ENCODE measurements around the gene RPS5.
"Not testable (repeated sequence)": the region's sequence is repeated elsewhere in the genome, so short reads cannot be mapped to it uniquely, and the experiment has no call there.

Gene RPS5

GRCh38 chr19:58385891-58386575 is 1.0 kb upstream of the RPS5 start:
- DNase-seq (ENCODE audit: low spot score) = peak; percentile 37

- DNase-seq (ENCODE audit: low spot score) = peak; percentile 31
These were observed 487 bp downstream of the RPS5 start for GRCh38 chr19:58387338-58388174.

GRCh38 chr19:58388175-58388526 is 1.1 kb downstream of the RPS5 start:
- DNase-seq (ENCODE audit: low spot score) = no peak

- DNase-seq (ENCODE audit: low spot score) = peak; percentile 17
These were observed 6.1 kb downstream of the RPS5 start for GRCh38 chr19:58392945-58393724.

GRCh38 chr19:58393725-58394033 is 6.6 kb downstream of the RPS5 start:
- DNase-seq (ENCODE audit: low spot score) = no peak

- DNase-seq (ENCODE audit: low spot score) = no peak
These were observed 7.8 kb downstream of the RPS5 start for GRCh38 chr19:58394821-58395219.

GRCh38 chr19:58395220-58395978 is 8.3 kb downstream of the RPS5 start, which contains the start of gene RNF225:
Gene RNF225 (plus strand): TSS chr19:58395656. CDS start chr19:58396090, 434 bp downstream.
- DNase-seq (ENCODE audit: low spot score) = no peak

GRCh38 chr19:58395979-58396627 is 9.0 kb downstream of the RPS5 start:
- no peak for DNase-seq (ENCODE audit: low spot score)

- DNase-seq (ENCODE audit: low spot score) = no peak
These were observed 9.8 kb downstream of the RPS5 start for GRCh38 chr19:58396691-58397532.

- no peak for DNase-seq (ENCODE audit: low spot score)
These were observed 10.5 kb downstream of the RPS5 start for GRCh38 chr19:58397533-58398037.

- DNase-seq (ENCODE audit: low spot score) = no peak
These were observed 11.0 kb downstream of the RPS5 start for GRCh38 chr19:58398087-58398486.

GRCh38 chr19:58398545-58398944 is 11.5 kb downstream of the RPS5 start:
- DNase-seq (ENCODE audit: low spot score) = no peak

GRCh38 chr19:58399903-58400302 is 12.8 kb downstream of the RPS5 start:
- no peak for DNase-seq (ENCODE audit: low spot score)

- DNase-seq (ENCODE audit: low spot score) = no peak
These were observed 13.3 kb downstream of the RPS5 start for GRCh38 chr19:58400316-58400915.

GRCh38 chr19:58400916-58401839 is 14.1 kb downstream of the RPS5 start:
- DNase-seq (ENCODE audit: low spot score) = peak; percentile 97

GRCh38 chr19:58401840-58402421 is 14.9 kb downstream of the RPS5 start:
- no peak for DNase-seq (ENCODE audit: low spot score)

- DNase-seq (ENCODE audit: low spot score) = not testable (repeated sequence)
These were observed 16.9 kb downstream of the RPS5 start for GRCh38 chr19:58403920-58404478.
